DMS114 treated with DMSO at 0.1 percent for 48 hours (cell line): Measurements from ENCODE around the gene COL5A1.
"Not testable (repeated sequence)": the region's sequence is repeated elsewhere in the genome, so short reads cannot be mapped to it uniquely, and the experiment has no call there.

Experiments
- DNase-seq: peaks from one replicate; lab custom pipeline; 2025; ENCODE audit not compliant: unreplicated experiment; lab: John Stamatoyannopoulos, UW

The COL5A1 gene

GRCh38 chr9:134676361-134676760 lies 34.8 kb downstream of the COL5A1 start:
- no peak for DNase-seq

DNA sequence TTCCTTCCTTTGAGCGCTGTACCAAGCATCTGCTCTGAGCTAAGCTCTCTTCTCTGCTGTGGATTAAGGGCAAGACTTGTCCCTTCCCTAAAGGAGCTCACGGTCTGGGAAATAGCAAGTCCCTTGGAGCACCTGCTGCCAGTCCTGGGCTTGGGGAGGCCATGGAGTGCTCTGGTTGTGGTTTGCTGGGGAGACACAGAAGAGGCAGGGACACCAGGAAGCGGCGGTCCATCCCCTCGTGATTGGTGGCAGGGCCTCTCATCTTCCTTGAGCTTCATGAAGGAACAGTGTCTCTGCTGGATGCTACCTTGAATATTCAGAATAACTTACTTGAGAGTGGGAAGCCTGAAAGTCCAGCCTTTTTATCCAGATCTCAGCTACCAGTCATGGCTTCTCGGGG lies 35.3 kb downstream of the COL5A1 start:
- no peak for DNase-seq

- DNase-seq = no peak
Measured at GRCh38 chr9:134677743-134678142, 36.1 kb downstream of the COL5A1 start.

DNA sequence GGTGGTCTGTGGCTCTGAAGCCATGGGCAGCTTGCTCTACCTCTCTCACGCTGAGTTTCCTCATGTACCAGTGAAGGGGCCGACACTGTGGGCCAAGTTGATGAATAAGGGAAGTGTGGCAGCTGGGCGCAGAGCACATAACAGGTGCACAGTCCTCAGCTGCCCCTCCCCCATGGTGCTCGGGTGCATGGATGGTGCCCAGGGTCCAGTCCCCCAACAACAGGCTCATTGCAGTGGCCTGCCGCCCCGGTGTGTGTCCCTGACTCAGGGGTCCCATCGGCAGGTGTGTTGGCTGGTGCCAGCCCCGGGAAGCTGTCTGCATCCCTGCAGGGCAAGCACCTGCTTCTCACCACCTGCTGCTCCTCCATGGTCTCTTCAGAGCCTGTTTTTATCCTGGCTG lies 36.6 kb downstream of the COL5A1 start:
- no peak for DNase-seq

DNA sequence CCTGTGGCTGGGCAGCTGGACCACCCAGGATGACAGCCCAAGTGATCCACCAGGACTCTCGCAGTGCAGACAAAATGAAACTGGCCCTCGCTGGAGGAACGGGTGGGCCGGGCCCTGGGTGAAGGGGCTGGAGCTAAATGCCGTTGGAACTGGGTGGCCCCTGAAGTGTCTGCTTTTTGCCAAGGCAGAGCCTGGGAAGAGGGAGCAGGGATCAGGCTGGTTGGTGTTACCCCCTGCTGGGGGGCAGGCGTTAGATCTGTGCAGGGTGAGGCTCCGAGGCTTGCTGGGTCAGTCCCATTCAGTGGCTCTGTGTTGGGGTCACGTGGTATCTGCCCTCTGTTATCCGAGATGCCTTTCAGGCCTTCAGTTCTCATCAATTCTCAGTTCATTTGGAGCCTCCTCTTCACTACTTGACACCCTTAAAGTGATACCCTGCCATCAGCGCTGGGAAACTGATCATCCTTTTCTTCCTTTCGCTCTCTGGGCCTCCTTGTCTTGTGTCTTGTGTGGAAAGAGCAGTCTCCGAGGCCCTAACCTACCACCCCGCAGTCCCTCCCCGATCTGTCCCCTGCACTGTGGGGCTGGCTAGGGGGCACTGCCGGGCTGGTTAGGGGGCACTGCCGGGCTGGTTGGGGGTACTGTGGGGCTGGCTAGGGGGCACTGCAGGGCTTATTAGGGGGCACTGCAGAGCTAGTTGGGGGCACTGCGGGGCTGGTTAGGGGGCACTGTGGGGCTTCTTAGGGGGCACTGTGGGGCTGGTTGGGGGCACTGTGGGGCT lies 37.3 kb downstream of the COL5A1 start:
- no peak for DNase-seq

- no peak for DNase-seq
Measured at GRCh38 chr9:134679616-134680392, 38.2 kb downstream of the COL5A1 start.

DNA sequence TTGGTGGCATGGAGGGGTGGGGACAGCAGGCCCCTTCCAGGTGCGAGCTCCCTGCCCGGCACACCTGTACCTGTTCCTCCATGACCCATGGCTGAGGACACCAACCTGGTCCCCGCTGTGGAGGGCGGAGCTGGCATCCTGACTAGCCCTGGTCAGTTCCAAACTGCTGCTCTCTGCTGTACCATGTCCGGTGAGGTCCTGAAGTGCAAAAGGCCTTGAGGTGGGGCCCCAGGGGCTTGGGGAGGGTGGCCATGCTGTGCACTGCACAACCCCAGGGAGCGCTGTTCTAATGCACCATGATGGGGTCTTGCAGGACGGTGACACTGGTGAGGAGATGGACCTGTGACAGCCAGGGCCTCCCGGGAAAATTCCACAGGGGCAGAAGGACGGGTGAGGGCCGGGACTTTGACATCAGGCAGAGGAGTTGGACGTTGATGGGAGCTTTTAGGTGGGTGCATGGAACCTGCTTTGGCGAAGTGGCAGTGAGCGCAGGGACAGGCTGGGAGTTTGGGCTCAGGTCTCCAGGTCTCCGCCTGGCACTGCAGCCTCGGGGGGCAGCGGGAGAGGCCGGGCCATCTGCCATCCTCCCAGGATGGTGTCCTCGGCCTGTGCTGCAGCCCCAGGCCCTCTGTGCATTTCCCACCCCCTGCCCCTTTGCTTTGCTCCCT lies 38.9 kb downstream of the COL5A1 start:
- no peak for DNase-seq

GRCh38 chr9:134681061-134681661 lies 39.6 kb downstream of the COL5A1 start:
- no peak for DNase-seq

DNA sequence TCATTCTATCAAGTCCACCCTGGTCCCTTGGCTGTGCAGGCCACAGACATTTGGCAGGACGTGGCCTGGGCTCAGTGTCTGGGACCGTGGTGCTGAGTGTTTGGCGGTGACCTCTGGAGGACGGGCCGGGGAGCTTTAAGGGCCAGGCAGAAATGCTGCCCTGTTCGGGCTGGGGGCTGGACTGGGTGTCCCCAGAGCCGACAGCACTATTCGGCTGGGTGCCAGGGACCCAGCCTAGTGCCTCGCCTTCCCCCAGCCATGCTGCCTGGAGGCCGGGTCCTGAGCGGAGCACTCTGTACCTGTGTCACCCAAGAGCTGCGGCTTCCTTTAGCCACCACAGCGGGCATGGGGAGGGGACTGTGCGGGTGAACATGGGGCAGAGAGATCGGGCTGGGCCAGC lies 40.4 kb downstream of the COL5A1 start:
- no peak for DNase-seq

GRCh38 chr9:134682651-134683364 lies 41.2 kb downstream of the COL5A1 start:
- no peak for DNase-seq

DNA sequence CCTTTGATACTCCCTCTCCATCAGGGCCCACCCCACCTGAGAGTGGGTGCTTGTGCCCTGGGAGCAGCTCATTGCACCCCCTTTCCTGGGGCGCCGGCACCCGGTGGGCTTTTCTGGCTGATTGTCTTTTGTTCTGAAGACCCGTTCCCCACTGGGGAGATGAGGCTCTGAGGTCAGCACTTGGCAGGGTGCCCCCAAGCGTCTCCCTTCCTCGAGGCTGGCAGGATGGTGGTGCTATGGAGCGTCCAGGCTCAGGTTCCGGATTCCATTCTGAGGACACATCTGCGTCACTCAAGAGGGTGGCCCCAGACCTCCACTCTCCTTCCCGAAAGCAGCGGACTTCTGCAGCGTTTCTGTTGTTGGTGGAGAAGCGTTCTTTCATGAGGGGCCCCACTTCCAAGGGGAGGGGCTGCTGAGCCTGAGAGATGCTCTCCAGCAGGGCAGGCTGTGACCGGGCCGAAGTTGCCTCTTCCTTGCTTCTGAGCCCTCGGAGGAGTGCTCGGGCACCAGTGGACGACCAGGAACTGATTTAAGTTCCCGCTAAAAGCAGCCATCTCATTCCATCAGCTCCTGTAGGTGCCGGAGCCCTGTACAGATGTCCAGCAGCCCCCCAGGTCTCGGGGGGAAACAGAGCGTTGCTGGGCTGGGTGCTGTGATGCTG lies 42.2 kb downstream of the COL5A1 start:
- DNase-seq = no peak

- no peak for DNase-seq
Measured at GRCh38 chr9:134684375-134684723, 42.7 kb downstream of the COL5A1 start.

- not testable (repeated sequence) for DNase-seq
Measured at GRCh38 chr9:134684941-134685340, 43.3 kb downstream of the COL5A1 start.

- DNase-seq = no peak
Measured at GRCh38 chr9:134685784-134686183, 44.2 kb downstream of the COL5A1 start.

DNA sequence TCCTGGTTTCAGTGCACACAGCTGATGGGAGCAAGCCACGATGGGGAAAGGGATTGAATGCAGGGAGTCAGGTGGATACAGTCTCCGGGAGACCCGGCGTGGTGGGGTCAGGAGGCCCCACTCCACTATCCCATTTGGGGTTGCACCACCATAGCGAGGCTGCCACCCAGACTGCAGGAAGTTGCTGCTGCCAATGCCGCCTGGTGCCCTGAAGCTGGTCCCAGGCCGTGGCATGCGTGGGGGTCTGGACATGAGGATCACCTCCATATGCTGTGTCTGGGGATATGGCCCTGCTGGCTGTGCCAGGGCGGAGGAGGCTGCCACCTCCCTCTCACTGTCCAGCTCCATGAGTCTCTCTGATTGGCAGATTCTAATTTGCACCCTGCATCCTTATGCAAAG lies 45.3 kb downstream of the COL5A1 start:
- no peak for DNase-seq

DNA sequence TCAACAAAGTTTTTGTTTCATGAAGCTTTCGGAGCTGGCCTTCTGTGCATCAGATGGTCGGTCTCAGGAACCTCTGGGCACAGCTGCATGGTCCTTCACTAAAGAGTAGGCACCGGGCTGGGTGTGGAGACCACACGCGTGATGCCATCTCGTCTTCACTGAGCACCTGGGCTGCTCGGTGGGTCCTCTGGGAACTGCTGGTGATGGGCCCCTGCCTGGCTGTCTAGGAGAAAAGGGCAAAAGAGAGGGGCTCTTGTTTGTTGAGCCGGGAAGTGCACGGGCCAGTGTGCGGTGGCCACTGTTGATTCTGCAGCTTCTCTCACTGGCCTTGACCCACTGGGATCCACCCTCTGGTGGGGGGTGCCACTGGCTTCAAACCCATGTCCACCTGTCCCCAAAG lies 46.0 kb downstream of the COL5A1 start:
- no peak for DNase-seq

- DNase-seq = no peak
Measured at GRCh38 chr9:134688231-134688630, 46.6 kb downstream of the COL5A1 start.

- DNase-seq = no peak
Measured at GRCh38 chr9:134688661-134689320, 47.2 kb downstream of the COL5A1 start.

DNA sequence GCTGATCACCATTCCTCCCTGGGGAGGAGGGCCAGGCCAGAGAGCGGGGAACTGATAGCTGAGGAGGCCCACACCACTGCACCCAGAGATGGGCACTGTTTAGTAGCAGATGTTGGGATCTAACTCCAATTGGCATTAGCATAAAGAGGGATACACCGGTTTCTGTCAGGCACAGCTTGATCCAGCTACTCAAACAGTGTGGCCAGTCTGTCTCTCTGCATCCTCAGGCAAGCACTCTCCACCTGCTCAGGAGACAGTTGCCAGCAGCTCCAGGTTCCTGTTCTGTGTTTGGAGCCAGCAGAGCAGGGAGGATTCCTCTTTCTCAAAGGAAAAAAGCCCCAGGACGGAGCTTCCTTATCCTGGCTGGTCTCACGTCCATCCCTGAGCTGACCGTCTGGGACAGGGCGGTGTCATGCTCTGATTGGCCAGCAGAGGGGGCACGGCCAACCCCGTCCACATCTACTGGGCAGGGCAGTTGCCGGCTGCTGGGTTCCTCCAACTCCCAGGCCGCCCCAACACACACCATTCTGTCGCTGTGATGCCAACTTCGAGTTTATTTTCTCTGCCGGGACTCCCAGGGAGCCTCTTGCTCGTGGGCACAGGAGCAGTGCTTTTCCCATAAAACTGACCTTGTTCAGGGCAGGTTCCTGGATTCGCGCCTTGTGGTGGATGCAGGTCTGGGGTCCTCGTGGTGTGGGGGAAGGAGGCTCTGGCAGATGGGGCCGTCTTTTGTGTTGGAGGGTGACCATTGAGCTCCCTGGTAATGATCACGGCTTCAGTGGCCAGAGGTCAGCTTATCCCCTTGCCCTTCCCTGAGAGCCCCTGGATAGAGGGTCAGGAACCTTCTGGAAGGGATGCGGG lies 47.9 kb downstream of the COL5A1 start:
- DNase-seq = peak; percentile 9
